SK-N-DZ (cell line): ENCODE results near the gene TBC1D5.
"Not testable (repeated sequence)": the region's sequence is repeated elsewhere in the genome, so short reads cannot be mapped to it uniquely, and the experiment has no call there.

Experiments used
- DNase-seq: peaks from one replicate; pipeline ENCODE4 v3.0.0-alpha.2; 2015; ENCODE audit warnings: low spot score

Gene TBC1D5

GRCh38 chr3:17648630-17649355, 93.6 kb downstream of the TBC1D5 start:
- not testable (repeated sequence) for DNase-seq

- DNase-seq = peak; percentile 66
Observed at GRCh38 chr3:17645074-17645698, 97.2 kb downstream of the TBC1D5 start.

- no peak for DNase-seq
Observed at GRCh38 chr3:17643691-17644090, 98.7 kb downstream of the TBC1D5 start.

- no peak for DNase-seq
Observed at GRCh38 chr3:17642474-17642873, 100.0 kb downstream of the TBC1D5 start.

DNA sequence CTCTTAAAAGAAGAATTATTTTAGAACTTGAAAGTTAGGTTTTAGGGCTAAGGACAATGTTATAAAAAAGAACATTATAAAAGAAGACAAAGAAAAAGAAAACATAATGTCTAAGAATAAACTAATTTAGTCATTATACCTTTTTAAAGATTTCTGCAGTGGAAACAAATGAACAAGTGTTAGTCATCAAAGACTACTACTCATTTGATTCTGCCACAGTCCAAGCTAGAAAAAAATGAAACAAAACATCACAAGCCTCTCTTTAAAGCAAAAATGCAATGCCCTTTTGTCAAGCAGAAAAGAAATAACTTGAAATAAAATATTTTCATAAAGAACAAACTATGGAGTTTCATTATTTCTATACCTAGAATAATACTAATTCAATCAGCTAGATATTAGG, 102.0 kb downstream of the TBC1D5 start:
- no peak for DNase-seq

- no peak for DNase-seq
Observed at GRCh38 chr3:17639765-17640164, 102.7 kb downstream of the TBC1D5 start.

- DNase-seq = no peak
Observed at GRCh38 chr3:17639257-17639656, 103.2 kb downstream of the TBC1D5 start.

DNA sequence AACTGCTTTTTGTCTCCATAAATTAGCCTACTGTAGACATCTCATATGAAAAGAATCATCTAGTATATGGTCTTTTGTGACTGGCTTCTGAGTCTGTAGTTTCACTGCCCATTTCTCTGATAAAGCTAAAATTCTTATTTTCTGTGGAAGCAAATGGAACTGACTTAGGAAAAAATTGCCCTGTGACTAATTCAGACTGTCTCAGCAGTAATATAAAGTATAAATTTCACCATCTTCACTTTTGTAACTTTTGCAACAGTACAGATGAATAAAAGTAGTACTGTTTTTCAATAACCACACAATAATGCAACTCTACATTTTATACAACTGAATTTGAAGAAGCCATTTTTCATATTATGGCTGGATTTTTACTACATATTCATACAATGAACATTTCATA, 104.1 kb downstream of the TBC1D5 start:
- DNase-seq = no peak

DNA sequence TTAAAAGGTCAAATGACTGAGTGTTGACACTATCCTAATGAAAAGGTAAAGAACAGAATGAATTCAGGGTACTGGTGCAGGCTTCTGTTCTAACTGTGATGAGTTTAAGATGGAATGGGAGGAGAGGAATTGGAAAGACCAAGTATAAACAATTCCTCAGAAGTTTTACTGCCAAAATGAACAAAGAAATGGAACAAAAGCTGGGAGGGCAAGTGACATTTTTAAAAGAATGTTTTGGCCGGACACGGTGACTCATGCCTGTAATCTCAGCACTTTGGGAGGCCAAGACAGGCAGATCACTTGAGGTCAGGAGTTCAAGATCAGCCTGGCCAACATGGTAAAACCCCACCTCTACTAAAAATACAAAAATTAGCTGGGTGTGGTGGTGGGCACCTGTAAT, 106.8 kb downstream of the TBC1D5 start:
- DNase-seq = not testable (repeated sequence)

DNA sequence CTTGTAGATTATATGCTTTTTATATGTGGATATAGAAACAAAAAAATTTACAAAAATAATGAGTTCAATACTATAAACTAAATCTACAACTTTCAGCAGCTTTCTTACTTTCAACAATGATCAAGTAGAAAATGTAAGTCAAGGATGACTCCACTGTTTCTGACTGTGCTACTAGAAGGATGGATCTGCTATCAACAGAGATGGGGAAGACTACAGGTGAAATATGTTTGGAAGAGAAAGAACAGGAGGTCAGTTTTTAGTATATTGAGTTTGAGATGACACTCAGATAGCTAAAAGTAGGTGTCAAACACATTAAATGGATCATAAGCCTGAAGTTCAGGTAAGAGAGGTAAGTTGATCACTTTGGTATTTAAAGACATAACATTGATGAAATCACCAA, 107.5 kb downstream of the TBC1D5 start:
- no peak for DNase-seq

DNA sequence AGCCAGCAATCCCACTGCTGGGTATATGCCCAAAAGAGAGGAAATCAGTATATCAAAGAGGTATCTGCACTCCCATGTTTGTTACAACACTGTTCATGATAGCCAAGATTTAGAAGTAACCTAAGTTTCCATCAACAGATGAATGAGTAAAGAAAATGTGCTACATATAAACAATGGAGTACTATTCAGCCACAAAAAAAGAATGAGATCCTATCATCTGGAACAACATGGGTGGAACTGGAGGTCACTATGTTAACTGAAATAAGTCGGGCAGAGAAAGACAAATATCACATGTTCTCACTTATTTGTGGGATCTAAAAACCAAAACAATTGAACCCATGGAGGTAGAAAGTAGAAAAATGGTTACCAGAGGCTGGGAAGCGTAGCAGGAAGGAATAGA, 108.2 kb downstream of the TBC1D5 start:
- no peak for DNase-seq

DNA sequence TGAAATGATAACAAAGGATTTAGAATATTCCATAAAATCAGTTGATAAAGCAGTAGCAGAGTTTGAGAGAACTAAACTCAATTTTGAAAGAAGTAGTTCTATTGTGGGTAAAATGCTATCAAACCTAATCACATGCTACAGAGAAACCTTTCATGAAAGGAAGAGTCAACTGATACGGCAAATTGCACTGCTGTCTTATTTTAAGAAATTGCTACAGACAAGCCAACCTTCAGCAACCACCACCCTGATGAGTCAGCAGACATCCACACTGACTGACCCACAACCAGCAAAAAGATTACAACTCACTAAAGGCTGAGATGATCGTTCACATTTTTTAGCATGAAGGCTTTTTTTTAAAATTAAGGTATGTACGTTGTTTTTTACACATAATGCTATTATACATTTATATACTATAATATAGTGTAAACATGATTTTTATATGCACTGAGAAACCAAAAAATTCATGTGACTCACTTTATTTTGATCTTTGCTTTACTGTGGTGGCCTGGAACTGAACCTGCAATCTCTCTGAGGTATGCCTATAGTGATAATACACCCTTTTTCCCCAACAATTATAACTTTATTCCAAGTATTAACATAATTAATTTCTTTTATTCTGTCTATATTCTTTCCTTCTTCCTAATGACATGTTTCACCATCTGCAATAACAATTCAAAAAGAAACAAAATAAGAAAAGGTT, 109.9 kb downstream of the TBC1D5 start:
- DNase-seq = peak; percentile 8

- peak; percentile 15 for DNase-seq
Observed at GRCh38 chr3:17631609-17632008, 110.8 kb downstream of the TBC1D5 start.

- no peak for DNase-seq
Observed at GRCh38 chr3:17629400-17629799, 113.0 kb downstream of the TBC1D5 start.

GRCh38 chr3:17626395-17626794, 116.0 kb downstream of the TBC1D5 start:
- DNase-seq = no peak

DNA sequence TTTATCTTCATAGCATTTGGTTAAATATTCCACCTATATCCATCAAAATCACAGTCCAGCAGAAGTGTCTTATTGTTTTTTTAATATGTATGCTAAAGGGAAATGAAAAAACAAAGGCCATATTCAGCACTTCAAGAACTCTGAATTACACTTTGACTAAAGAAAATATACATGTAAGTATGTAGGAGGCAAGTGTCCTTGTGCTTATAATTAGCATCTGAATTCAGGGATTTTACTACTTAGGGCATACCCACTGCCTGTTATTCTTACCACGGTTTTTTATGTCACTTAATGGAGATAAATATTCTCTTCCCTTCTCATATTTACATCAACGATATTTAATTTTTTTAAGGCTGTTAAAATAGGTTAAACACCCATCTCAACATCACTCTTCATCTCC, 117.3 kb downstream of the TBC1D5 start:
- DNase-seq = no peak

GRCh38 chr3:17623464-17623863, 119.0 kb downstream of the TBC1D5 start:
- no peak for DNase-seq

DNA sequence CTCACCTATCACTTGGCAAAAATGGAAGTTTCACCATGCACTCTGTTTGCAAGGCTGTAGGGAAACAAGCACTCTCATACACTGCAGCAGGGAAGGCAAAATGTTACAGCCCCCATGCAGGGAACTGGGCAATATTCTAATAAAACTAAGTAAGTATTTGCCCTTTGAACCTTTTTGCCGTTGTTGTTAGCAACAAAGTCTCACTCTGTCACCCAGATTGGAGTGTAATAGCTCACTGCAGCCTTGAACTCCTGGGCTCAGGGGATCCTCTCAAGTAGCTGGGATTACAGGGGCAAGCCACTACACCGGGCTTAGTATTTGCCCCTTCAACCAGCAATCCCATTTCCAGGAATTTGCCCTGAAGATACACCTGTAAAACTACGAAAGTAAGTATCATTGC, 122.5 kb downstream of the TBC1D5 start:
- DNase-seq = no peak

DNA sequence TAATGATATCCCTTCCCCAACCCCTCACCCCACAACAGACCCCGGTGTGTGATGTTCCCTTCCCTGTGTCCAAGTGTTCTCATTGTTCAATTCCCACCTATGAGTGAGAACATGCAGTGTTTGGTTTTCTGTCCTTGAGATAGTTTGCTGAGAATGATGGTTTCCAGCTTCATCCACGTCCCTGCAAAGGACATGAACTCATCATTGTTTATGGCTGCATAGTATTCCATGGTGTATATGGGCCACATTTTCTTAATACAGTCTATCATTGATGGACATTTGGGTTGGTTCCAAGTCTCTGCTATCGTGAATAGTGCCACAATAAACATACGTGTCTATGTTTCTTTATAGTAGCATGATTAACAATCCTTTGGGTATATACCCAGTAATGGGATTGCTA, 129.4 kb downstream of the TBC1D5 start:
- DNase-seq = not testable (repeated sequence)

- no peak for DNase-seq
Observed at GRCh38 chr3:17607905-17608304, 134.5 kb downstream of the TBC1D5 start.

GRCh38 chr3:17605934-17606333, 136.5 kb downstream of the TBC1D5 start:
- no peak for DNase-seq

GRCh38 chr3:17605032-17605431, 137.4 kb downstream of the TBC1D5 start:
- no peak for DNase-seq

GRCh38 chr3:17602126-17602525, 140.3 kb downstream of the TBC1D5 start:
- DNase-seq = no peak
